HCT116 (cell line): ENCODE results near the gene MGST3. TPM values are rescaled to one million over a fixed set of nuclear protein-coding genes. Genes with fewer than 3 reads are reported as not detected.
"Not testable (repeated sequence)": the region's sequence is repeated elsewhere in the genome, so short reads cannot be mapped to it uniquely, and the experiment has no call there.

Experiments
- ATAC-seq: fragments of 200-7000 bp; cut with Tn5 transposase; 2 replicates; pipeline ENCODE4 v1.9.1; 2020; ENCODE audit warnings: mild to moderate bottlenecking, moderate library complexity
- BruUV-seq: library from RNA; stranded (reverse); fragments of 400-500 nt; replicated peaks from 2 replicates; lab custom pipeline; 2021; lab: Mats Ljungman, UMichigan
- CTCF ChIA-PET: fragments of 300-600 bp; sonication (Branson Sonifier 250); formaldehyde crosslinking; loops from one replicate; lab custom pipeline; 2021; ENCODE audit warnings: antibody characterized with exemption; lab: Charles Lee
- POLR2A ChIA-PET: fragments of 300-600, 350-600 bp; sonication (Branson Sonifier 250); formaldehyde crosslinking; loops from one replicate; lab custom pipeline; 2021; ENCODE audit warnings: antibody characterized with exemption; lab: Charles Lee
- RAD21 ChIA-PET, 2 experiments: fragments of 300-600 bp; sonication (Branson Sonifier 250); formaldehyde crosslinking; loops; one replicate each; lab custom pipeline; 2023; ENCODE audit warnings: low total read pairs in 2 of 2; ENCODE audit not compliant: uncharacterized antibody in 2 of 2, unreplicated experiment in 2 of 2, low non-redundant PET in 1 of 2; lab: Charles Lee
- DNase-seq: peaks from one replicate; pipeline ENCODE4 v3.0.0-alpha.2; 2010; ENCODE audit warnings: low read depth, low spot score
- H2AFZ ChIP-seq: fragments of 200-600 bp; shearing (Covaris generic), sonication (generic); 2 replicates; pipeline ENCODE4 v1.6.1; 2017; ENCODE audit warnings: low read depth, mixed run types, mixed read lengths, antibody characterized with exemption, low read length; ENCODE audit not compliant: poor library complexity, severe bottlenecking
- H3K27ac ChIP-seq: 2 replicates; pipeline ENCODE4 v1.5.1; 2012; ENCODE audit warnings: low read depth, low read length
- H3K27me3 ChIP-seq: fragments of 200-600 bp; sonication (generic); 2 replicates; pipeline ENCODE4 v1.6.1; 2016; ENCODE audit warnings: mixed run types, low read length, mixed read lengths; ENCODE audit not compliant: insufficient read depth
- H3K36me3 ChIP-seq, 2 experiments: fragments of 200-500 bp in 1 of 2; fragments of 200-600 bp in 1 of 2; sonication (Bioruptor generic) in 1 of 2; sonication (generic) in 1 of 2; 2 replicates each; pipeline versions ENCODE4 v1.5.1 to v1.6.1; 2014 to 2016; ENCODE audit warnings: low read length in 2 of 2, inconsistent platforms in 1 of 2, mixed read lengths in 1 of 2, mixed run types in 1 of 2; ENCODE audit not compliant: insufficient read depth in 2 of 2, control insufficient read depth in 1 of 2
- H3K4me1 ChIP-seq, 2 experiments: fragments of 200-600 bp in 1 of 2; sonication (generic) in 1 of 2; 2 replicates each; pipeline versions ENCODE4 v1.5.1 to v1.6.1; 2012 to 2017; ENCODE audit warnings: low read length in 2 of 2, inconsistent platforms in 1 of 2, mild to moderate bottlenecking in 1 of 2, mixed read lengths in 1 of 2, mixed run types in 1 of 2, moderate library complexity in 1 of 2; ENCODE audit not compliant: insufficient read depth in 2 of 2, control insufficient read depth in 1 of 2
- H3K4me2 ChIP-seq: fragments of 200-600 bp; sonication (generic); 2 replicates; pipeline ENCODE4 v1.6.1; 2017; ENCODE audit warnings: mixed run types, low read length, mixed read lengths
- H3K4me3 ChIP-seq, 2 experiments: fragments of 200-600 bp in 1 of 2; sonication (generic) in 1 of 2; replicated peaks in 1 of 2; 2 replicates each; pipeline ENCODE4 v1.5.1; 2011 to 2016; ENCODE audit warnings: low read length in 2 of 2, control low read depth in 1 of 2, low read depth in 1 of 2, mild to moderate bottlenecking in 1 of 2, mixed read lengths in 1 of 2, mixed run types in 1 of 2
- H3K79me2 ChIP-seq: fragments of 200-600 bp; sonication (generic); 2 replicates; pipeline ENCODE4 v1.6.1; 2017; ENCODE audit warnings: mild to moderate bottlenecking, mixed run types, low read length, moderate library complexity, mixed read lengths; ENCODE audit not compliant: insufficient read depth
- H3K9ac ChIP-seq: fragments of 200-600 bp; sonication (generic); 2 replicates; pipeline ENCODE4 v1.6.1; 2016; ENCODE audit warnings: low read length, mixed read lengths
- H3K9me2 ChIP-seq: fragments of 200-600 bp; sonication (generic), shearing (Covaris generic); 2 replicates; pipeline ENCODE4 v1.6.1; 2017; ENCODE audit warnings: mixed run types, mild to moderate bottlenecking, moderate library complexity; ENCODE audit not compliant: insufficient read depth
- H3K9me3 ChIP-seq, 2 experiments: fragments of 200-500 bp in 1 of 2; fragments of 200-600 bp in 1 of 2; sonication (Bioruptor generic) in 1 of 2; sonication (generic) in 1 of 2; 2 replicates each; pipeline ENCODE4 v1.6.1; 2014 to 2017; ENCODE audit warnings: low read length in 2 of 2, mixed read lengths in 2 of 2, inconsistent platforms in 1 of 2, low read depth in 1 of 2, mild to moderate bottlenecking in 1 of 2, mixed run types in 1 of 2, moderate library complexity in 1 of 2; ENCODE audit not compliant: control insufficient read depth in 1 of 2, insufficient read depth in 1 of 2
- H4K20me1 ChIP-seq: fragments of 200-600 bp; sonication (generic), shearing (Covaris generic); 2 replicates; pipeline ENCODE4 v1.6.1; 2017; ENCODE audit warnings: mixed run types, mild to moderate bottlenecking, moderate library complexity; ENCODE audit not compliant: insufficient read depth
- CBX3 ChIP-seq: IDR thresholded peaks from 2 replicates; pipeline ENCODE4 v1.6.1; 2012; ENCODE audit warnings: low read depth
- CEBPB ChIP-seq: IDR thresholded peaks from 2 replicates; pipeline ENCODE4 v1.6.1; 2012; ENCODE audit warnings: low read depth
- ELF1 ChIP-seq: IDR thresholded peaks from 2 replicates; pipeline ENCODE4 v1.6.1; 2012; ENCODE audit warnings: low read depth, borderline replicate concordance
- EZH2 ChIP-seq: fragments of 200-600 bp; sonication (generic); IDR thresholded peaks from 2 replicates; pipeline ENCODE4 v1.6.1; 2017; ENCODE audit warnings: antibody characterized with exemption, mixed run types
- EZH2phosphoT487 ChIP-seq: fragments of 200-600 bp; IDR thresholded peaks from 2 replicates; pipeline ENCODE4 v1.6.1; 2018; ENCODE audit warnings: antibody characterized with exemption, borderline replicate concordance
- FOSL1 ChIP-seq: IDR thresholded peaks from 2 replicates; pipeline ENCODE4 v1.6.1; 2012; ENCODE audit warnings: low read depth
- JUND ChIP-seq: IDR thresholded peaks from 2 replicates; pipeline ENCODE4 v1.6.1; 2012
- POLR2A ChIP-seq: IDR thresholded peaks from 2 replicates; pipeline ENCODE4 v1.7.0; 2011; ENCODE audit warnings: borderline replicate concordance; ENCODE audit not compliant: insufficient read depth, insufficient read length; ENCODE audit errors: extremely low read depth
- POLR2AphosphoS5 ChIP-seq: IDR thresholded peaks from 2 replicates; pipeline ENCODE4 v1.6.1; 2011; ENCODE audit warnings: mild to moderate bottlenecking, low read depth, low read length, moderate library complexity
- RAD21 ChIP-seq: IDR thresholded peaks from 2 replicates; pipeline ENCODE4 v1.6.1; 2012; ENCODE audit warnings: low read depth, mild to moderate bottlenecking
- SRF ChIP-seq: IDR thresholded peaks from 2 replicates; pipeline ENCODE4 v1.6.1; 2012; ENCODE audit warnings: low read depth
- YY1 ChIP-seq: IDR thresholded peaks from 2 replicates; pipeline ENCODE4 v1.6.1; 2011; ENCODE audit warnings: low read length, low read depth, moderate library complexity, mild to moderate bottlenecking; ENCODE audit not compliant: insufficient replicate concordance; ENCODE audit errors: extremely low read depth
- ZFX ChIP-seq: fragments of 450-650 bp; IDR thresholded peaks from 2 replicates; pipeline ENCODE4 v1.6.1; 2017
- ZNF274 ChIP-seq: fragments of 200-500 bp; sonication (Bioruptor generic); IDR thresholded peaks from 2 replicates; pipeline ENCODE4 v1.6.1; 2014; ENCODE audit warnings: mild to moderate bottlenecking, low read depth, low read length, inconsistent platforms
- intact Hi-C: fragments of 100-400 bp; cut with micrococcal nuclease; formaldehyde crosslinking; loops from 2 replicates; pipeline ENCODE4 v1.10.0; 2022
- total RNA-seq: library from RNA; stranded (reverse); gene quantifications from one replicate; pipeline ENCODE4 v1.2.1, GENCODE V29; 2021; ENCODE audit not compliant: unreplicated experiment
- TF ChIP-seq, protein P1 (sequence below): IDR thresholded peaks from 2 replicates; pipeline ENCODE4 v1.6.1; 2012; ENCODE audit warnings: low read depth
- TF ChIP-seq, protein P2 (sequence below): IDR thresholded peaks from 2 replicates; pipeline ENCODE4 v1.6.1; 2012
- TF ChIP-seq, protein P3 (sequence below): IDR thresholded peaks from 2 replicates; pipeline ENCODE4 v1.6.1; 2011; ENCODE audit warnings: mild to moderate bottlenecking, low read length, moderate library complexity; ENCODE audit not compliant: insufficient replicate concordance; ENCODE audit errors: extremely low read depth

Gene MGST3
- total RNA-seq, 1 experiment from 2014 or later = 93.7 TPM

DNA sequence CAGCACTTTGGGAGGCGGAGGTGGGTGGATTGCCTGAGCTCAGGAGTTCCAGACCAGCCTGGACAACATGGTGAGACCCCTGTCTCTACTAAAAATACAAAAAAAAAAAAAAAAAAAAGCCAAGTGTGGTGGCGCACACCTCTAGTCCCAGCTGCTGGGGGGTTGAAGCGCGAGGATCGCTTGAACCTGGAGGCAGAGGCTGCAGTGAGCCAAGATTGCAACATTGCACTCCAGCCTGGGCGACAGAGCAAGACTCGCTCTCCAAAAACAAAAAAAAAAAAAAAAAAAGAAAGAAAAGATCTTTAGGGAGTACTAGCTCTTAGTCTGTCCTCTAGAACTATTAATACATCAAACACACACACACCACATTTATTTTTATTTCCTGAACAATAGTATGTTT, 70.9 kb downstream of the MGST3 start:
- H3K9me3 ChIP-seq, H3K9ac ChIP-seq, H3K27ac ChIP-seq, POLR2A ChIA-PET, H3K9me2 ChIP-seq, H2AFZ ChIP-seq, H3K27me3 ChIP-seq, H3K4me3 ChIP-seq, ATAC-seq, H3K36me3 ChIP-seq, intact Hi-C loops, H3K4me2 ChIP-seq, BruUV-seq, RAD21 ChIA-PET, CTCF ChIA-PET, H3K79me2 ChIP-seq, DNase-seq, H4K20me1 ChIP-seq: not testable (repeated sequence)
- H3K4me1 ChIP-seq = peaks cover 2 to 11% of the 10 kb centered on the region in 2 experiments; a peak in 3 of 4 replicates

DNA sequence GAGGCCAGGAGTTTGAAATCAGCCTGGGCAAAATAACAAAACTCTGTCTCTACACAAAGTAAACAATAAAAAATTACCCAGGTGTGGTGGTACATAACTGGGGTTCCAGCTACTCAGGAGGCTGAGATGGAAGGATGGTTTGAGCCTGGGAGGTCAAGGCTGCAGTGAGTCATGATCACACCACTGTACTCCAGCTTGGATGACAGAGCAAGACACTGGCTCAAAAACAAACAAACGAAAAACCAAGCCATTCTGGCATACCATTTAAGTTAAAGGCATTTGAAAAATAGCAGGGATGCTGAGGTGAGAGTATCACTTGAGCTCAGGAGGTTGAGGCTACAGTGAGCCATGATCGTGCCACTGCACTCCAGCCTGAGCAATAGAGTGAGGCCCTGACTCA, 72.6 kb downstream of the MGST3 start:
- RAD21 ChIA-PET = no interaction called here
- Histone ChIP-seq H3K4me1 (peaks cover 0 to 3% of the 10 kb centered on the region in 2 experiments; a peak in 2 of 4 replicates), H3K9me2 (no peaks in the 10 kb centered on the region), H2AFZ (no peak overlapping the region), H3K27me3 (no peaks in the 10 kb centered on the region), H3K9ac (no peak overlapping the region), H4K20me1 (no peaks in the 10 kb centered on the region), H3K79me2 (no peaks in the 10 kb centered on the region), H3K27ac (no peak overlapping the region), H3K4me2 (no peak overlapping the region), H3K9me3 (no peaks in the 10 kb centered on the region), H3K36me3 (no peaks in the 10 kb centered on the region), H3K4me3 (no peak overlapping the region)
- CTCF ChIA-PET = no interaction called here
- DNase-seq (no peak), ATAC-seq (no peak)
- BruUV-seq = no TSS peak
- POLR2A ChIA-PET = no interaction called here
- intact Hi-C loops = no loop called here
- TF ChIP-seq, protein P1, sequence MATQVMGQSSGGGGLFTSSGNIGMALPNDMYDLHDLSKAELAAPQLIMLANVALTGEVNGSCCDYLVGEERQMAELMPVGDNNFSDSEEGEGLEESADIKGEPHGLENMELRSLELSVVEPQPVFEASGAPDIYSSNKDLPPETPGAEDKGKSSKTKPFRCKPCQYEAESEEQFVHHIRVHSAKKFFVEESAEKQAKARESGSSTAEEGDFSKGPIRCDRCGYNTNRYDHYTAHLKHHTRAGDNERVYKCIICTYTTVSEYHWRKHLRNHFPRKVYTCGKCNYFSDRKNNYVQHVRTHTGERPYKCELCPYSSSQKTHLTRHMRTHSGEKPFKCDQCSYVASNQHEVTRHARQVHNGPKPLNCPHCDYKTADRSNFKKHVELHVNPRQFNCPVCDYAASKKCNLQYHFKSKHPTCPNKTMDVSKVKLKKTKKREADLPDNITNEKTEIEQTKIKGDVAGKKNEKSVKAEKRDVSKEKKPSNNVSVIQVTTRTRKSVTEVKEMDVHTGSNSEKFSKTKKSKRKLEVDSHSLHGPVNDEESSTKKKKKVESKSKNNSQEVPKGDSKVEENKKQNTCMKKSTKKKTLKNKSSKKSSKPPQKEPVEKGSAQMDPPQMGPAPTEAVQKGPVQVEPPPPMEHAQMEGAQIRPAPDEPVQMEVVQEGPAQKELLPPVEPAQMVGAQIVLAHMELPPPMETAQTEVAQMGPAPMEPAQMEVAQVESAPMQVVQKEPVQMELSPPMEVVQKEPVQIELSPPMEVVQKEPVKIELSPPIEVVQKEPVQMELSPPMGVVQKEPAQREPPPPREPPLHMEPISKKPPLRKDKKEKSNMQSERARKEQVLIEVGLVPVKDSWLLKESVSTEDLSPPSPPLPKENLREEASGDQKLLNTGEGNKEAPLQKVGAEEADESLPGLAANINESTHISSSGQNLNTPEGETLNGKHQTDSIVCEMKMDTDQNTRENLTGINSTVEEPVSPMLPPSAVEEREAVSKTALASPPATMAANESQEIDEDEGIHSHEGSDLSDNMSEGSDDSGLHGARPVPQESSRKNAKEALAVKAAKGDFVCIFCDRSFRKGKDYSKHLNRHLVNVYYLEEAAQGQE = no peak
- no peak for TF ChIP-seq ELF1
- TF ChIP-seq CEBPB = no peak
- TF ChIP-seq CBX3 = no peak
- TF ChIP-seq ZFX = no peak
- TF ChIP-seq JUND = no peak
- TF ChIP-seq ZNF274 = no peak
- TF ChIP-seq EZH2 = no peak
- TF ChIP-seq POLR2AphosphoS5 = no peak
- TF ChIP-seq EZH2phosphoT487 = no peak
- TF ChIP-seq YY1 = no peak
- TF ChIP-seq, protein P2, sequence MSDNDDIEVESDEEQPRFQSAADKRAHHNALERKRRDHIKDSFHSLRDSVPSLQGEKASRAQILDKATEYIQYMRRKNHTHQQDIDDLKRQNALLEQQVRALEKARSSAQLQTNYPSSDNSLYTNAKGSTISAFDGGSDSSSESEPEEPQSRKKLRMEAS = no peak
- TF ChIP-seq, protein P3, sequence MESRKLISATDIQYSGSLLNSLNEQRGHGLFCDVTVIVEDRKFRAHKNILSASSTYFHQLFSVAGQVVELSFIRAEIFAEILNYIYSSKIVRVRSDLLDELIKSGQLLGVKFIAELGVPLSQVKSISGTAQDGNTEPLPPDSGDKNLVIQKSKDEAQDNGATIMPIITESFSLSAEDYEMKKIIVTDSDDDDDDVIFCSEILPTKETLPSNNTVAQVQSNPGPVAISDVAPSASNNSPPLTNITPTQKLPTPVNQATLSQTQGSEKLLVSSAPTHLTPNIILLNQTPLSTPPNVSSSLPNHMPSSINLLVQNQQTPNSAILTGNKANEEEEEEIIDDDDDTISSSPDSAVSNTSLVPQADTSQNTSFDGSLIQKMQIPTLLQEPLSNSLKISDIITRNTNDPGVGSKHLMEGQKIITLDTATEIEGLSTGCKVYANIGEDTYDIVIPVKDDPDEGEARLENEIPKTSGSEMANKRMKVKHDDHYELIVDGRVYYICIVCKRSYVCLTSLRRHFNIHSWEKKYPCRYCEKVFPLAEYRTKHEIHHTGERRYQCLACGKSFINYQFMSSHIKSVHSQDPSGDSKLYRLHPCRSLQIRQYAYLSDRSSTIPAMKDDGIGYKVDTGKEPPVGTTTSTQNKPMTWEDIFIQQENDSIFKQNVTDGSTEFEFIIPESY = no peak
- no peak for TF ChIP-seq FOSL1
- TF ChIP-seq RAD21 = no peak
- TF ChIP-seq SRF = no peak
- TF ChIP-seq POLR2A = no peak
